Measurements from ENCODE around the gene MAGEB18.

Gene MAGEB18

DNA sequence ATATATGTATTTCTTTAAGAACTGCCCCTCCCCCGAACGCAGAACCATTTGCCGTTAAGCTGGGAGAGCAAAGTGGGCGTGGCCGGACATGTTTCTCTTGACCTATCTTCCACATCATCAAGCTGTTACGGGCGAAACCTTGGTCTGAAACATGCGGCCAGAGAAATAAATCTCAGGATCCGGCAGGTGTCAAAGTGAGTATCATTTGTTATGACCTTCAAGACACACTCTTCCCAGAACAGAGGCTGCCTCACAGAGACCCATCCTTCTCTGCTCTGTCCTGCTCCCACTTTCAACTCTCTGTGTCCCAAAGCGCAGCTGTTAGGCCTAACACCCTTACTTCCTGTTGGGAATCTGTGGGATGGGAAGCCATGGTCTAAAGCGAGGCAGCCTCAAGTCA, at the start of gene MAGEB18:
Gene MAGEB18, plus strand, starts transcription at position 70 of the 400 bp plus-strand sequence. CDS start 643 bp downstream, outside the sequence.
- DNase-seq: no peak

DNA sequence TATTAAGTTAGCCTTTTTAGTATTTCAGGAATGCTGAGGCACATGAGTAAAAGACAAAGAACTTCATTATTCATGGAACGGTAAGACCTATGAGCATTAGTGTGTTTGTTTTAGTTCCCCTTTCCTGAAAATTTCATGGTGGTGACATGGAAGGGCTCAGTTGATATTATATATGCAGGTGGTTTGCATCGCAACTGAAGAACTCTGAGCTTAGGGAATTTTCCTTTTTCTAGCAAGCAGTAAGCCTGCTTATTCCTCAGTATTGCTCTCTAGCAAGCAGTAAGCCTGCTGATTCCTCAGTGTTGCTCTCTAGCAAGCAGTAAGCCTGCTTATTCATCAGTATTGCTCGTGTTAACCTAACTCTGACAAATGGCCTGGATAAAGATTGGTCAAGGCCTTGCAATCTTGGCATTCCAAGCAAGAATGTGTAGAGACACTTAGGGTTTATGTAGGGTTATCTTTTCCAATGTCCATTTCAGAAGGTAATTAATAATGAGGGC, 37.7 kb upstream of the MAGEB18 start:
- DNase-seq: no peak

DNA sequence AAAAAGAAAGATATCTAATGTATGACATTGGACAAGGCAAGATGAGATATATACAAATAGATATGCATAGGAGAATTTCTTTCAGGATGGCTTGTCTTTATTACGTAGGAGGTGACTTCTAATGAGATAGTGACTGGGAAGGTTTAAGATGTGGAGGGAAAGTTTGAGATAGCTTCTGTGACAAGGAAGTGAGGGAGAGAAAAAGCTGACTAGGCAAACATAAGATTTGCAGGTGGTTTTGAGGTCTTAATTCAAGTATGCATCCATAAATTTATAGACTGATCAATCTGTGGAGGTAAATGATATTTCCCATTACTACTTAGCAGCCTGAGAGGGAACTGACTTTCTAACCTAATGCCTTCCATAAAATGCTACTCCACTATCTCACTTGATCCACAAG, 29.0 kb upstream of the MAGEB18 start:
- DNase-seq: no peak

DNA sequence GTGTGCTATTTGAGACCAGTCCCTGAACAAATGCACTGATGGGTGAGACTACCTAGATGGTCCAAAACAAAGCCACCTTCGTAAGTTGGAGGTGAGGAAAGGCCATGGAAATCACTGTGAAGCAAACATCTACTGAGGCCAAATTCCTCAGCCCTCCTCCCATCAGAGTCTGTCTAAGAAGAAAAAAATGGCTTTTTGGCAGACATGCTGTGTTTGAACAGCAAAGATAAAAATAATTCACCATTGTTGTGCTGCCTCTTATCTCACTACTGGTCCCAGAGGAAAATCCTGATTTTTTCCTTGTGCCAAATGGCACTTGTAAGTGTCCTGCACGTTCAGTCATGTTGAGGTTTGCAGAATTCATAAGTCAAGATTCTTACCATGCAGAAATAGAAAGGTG, 7.9 kb downstream of the MAGEB18 start:
- DNase-seq: no peak

DNA sequence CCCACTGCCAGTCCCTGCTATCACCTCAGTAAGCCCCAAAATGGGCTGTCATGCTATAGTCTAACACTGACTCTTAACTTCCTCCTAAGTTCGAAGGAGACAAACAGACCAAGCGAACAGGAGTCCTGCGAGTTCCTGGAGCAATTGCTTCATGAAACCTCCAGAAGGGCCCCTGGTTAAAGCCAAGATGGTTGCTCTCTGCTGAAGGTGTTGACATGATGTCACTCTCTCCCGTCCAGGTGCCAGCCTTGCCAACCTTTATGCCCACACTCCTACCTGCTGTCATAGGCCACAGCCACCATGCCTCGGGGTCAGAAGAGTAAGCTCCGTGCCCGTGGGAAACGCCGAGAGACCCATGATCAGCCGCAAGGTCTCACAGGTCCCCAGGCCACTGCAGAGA, 22.2 kb downstream of the MAGEB18 start, which contains the start of gene MAGEB6B:
Gene MAGEB6B, plus strand, starts transcription at position 301 of the 400 bp plus-strand sequence. Its CDS starts 0 bp downstream, at position 301.
- DNase-seq: no peak

Data from stimulated activated CD4-positive, alpha-beta T cell treated with anti-CD3 and anti-CD28 coated beads, Interleukin-12 subunit alpha, Interleukin-12 subunit beta, amount 100 ng/mL, for 4 hours (primary cell).